ENCODE results near the gene FZD4.

DNA sequence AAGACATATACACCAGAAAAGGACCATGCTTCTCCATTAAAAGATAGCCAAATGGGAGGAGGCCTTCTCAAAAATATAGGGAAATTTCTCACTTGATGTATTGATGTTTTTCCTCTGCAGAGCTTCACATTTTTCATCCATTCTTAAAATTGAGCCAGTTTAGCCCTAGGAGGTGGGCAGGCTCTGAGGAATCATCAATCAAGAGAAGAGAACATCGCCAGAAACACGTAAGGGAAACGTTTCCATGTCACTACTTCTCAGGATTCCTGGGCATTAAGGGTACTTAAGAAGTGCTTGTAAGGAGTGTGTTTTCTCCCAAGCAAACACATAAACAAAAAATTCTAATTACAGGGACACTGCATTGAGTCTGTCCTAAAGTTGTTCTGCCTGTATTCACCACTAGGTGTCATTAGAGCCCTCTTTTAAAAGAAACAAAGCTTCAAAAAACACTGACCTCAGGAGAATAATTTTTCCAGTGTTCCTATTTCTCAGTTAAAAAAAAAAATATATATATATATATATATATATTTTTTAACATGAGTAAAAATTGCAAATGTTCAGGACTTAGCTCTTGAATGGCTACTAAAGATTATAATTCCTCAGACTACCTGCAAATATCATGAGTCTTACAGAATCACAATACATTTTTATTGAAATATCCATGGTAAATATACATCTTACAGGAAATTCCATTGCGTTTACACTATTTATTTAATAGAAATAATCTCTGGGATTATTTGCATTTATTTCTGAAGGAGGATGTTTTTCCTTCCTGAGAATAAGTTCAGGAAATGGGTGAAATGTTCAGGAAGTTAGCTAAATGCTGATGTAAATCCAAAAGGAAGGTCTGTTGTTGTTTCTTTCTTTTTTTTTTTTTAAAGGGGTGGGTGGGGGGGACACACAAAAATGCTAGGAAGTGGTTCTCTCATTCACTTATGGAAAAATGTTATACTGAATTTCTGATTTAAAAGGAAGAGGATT is 16.0 kb downstream of the FZD4 start:
- TF ChIP-seq POLR2A (IDR thresholded peaks at IDR 0.05; ENCODE audit: low read depth, low read length), result no peak
- no peak for TF ChIP-seq TAF1 (IDR thresholded peaks at IDR 0.05; ENCODE audit: low read depth, low read length)
- TF ChIP-seq POLR2AphosphoS5 (IDR thresholded peaks at IDR 0.05; ENCODE audit: low read depth, low read length), result no peak
- TF ChIP-seq SPI1 (IDR thresholded peaks at IDR 0.05; ENCODE audit: low read depth, low read length), result no peak

Measured in GM12891 (cell line).